K562 (cell line): ENCODE results near the gene KCP. TPM values are rescaled to one million over a fixed set of nuclear protein-coding genes. Genes with fewer than 3 reads are reported as not detected.

ENCODE experiments used
- ATAC-seq: fragments of 200-7000 bp; cut with Tn5 transposase; 3 replicates; pipeline ENCODE4 v1.9.1; 2020; ENCODE audit warnings: moderate library complexity
- BruUV-seq: library from RNA; stranded (reverse); fragments of 400-500 nt; replicated peaks from 2 replicates; lab custom pipeline; 2021; lab: Mats Ljungman, UMichigan
- CTCF ChIA-PET: fragments of 300-600 bp; formaldehyde crosslinking; extraction: SDS; loops from one replicate; lab custom pipeline; 2021; ENCODE audit warnings: low intra/inter-chr PET ratio; lab: Yijun Ruan, JAX
- POLR2A ChIA-PET: fragments of 300-600, 350-650 bp; sonication (Branson Sonifier 250); formaldehyde crosslinking; extraction: SDS; loops from one replicate; lab custom pipeline; 2021; ENCODE audit warnings: antibody characterized with exemption, inconsistent platforms; lab: Yijun Ruan, JAX
- DNase-seq, 4 experiments: peaks; one replicate each; pipeline versions ENCODE4 v3.0.0 to v3.0.0-alpha.2; 2011 to 2018; ENCODE audit warnings: low spot score in 3 of 4, mixed read lengths in 3 of 4; ENCODE audit errors: extremely low read depth in 1 of 4
- FAIRE-seq: peaks from 2 replicates; lab custom pipeline; 2011; peaks lifted over from hg19 to GRCh38; lab: Jason Lieb, UNC
- H2AFZ ChIP-seq: 2 replicates; pipeline ENCODE4 v1.6.0; 2011; ENCODE audit warnings: low read depth, low read length, control low read depth, inconsistent platforms
- H3K27ac ChIP-seq: fragments of 200-600 bp; 3 replicates; pipeline ENCODE4 v1.8.0; 2011; ENCODE audit warnings: low read depth, mild to moderate bottlenecking, control low read depth, inconsistent platforms, low read length, moderate library complexity, mixed read lengths; ENCODE audit errors: extremely low read depth
- H3K27me3 ChIP-seq, 2 experiments: fragments of 300-600 bp in 1 of 2; 2 replicates in 1 of 2; 3 replicates in 1 of 2; pipeline versions ENCODE4 v1.6.0 to v1.8.0; 2011; ENCODE audit warnings: inconsistent platforms in 2 of 2, low read length in 2 of 2, mild to moderate bottlenecking in 1 of 2, mixed read lengths in 1 of 2, moderate library complexity in 1 of 2; ENCODE audit not compliant: control insufficient read depth in 2 of 2, insufficient read depth in 2 of 2
- H3K36me3 ChIP-seq: fragments of 300-600 bp; 3 replicates; pipeline ENCODE4 v1.8.0; 2011; ENCODE audit warnings: mild to moderate bottlenecking, low read length, inconsistent platforms; ENCODE audit not compliant: control insufficient read depth, insufficient read depth
- H3K4me1 ChIP-seq, 2 experiments: fragments of 200-600 bp in 1 of 2; replicated peaks in 1 of 2; 2 replicates in 1 of 2; 3 replicates in 1 of 2; pipeline versions ENCODE4 v1.5.1 to v1.8.0; 2011; ENCODE audit warnings: inconsistent platforms in 2 of 2, low read length in 2 of 2, mild to moderate bottlenecking in 1 of 2, mixed read lengths in 1 of 2, moderate library complexity in 1 of 2; ENCODE audit not compliant: control insufficient read depth in 2 of 2, insufficient read depth in 2 of 2
- H3K4me2 ChIP-seq: 2 replicates; pipeline ENCODE4 v1.6.1; 2011; ENCODE audit warnings: low read length, control low read depth, inconsistent platforms, mixed read lengths; ENCODE audit not compliant: insufficient read depth
- H3K4me3 ChIP-seq: fragments of 200-600 bp; sonication (generic), shearing (Covaris generic); 2 replicates; pipeline ENCODE4 v1.5.1; 2016; ENCODE audit warnings: control low read depth, inconsistent platforms
- H3K79me2 ChIP-seq: fragments of 200-600 bp; 3 replicates; pipeline ENCODE4 v1.8.0; 2011; ENCODE audit warnings: low read length, inconsistent platforms; ENCODE audit not compliant: control insufficient read depth, insufficient read depth
- H3K9ac ChIP-seq, 2 experiments: 2 replicates each; pipeline versions ENCODE4 v1.6.0 to v1.6.1; 2011; ENCODE audit warnings: low read depth in 2 of 2, low read length in 2 of 2, control low read depth in 1 of 2, inconsistent platforms in 1 of 2, mild to moderate bottlenecking in 1 of 2, mixed read lengths in 1 of 2; ENCODE audit not compliant: insufficient read depth in 1 of 2
- H3K9me1 ChIP-seq: one replicate; pipeline ENCODE4 v1.6.0; 2011; ENCODE audit warnings: inconsistent platforms, mild to moderate bottlenecking, low read length, moderate library complexity; ENCODE audit not compliant: control insufficient read depth, insufficient read depth
- H3K9me3 ChIP-seq: replicated peaks from 2 replicates; pipeline ENCODE4 v1.5.1; 2011; ENCODE audit warnings: low read depth, low read length, inconsistent platforms; ENCODE audit not compliant: control insufficient read depth, insufficient read depth
- H4K20me1 ChIP-seq: replicated peaks from 2 replicates; pipeline ENCODE4 v1.6.1; 2011; ENCODE audit warnings: low read length, inconsistent platforms, mixed read lengths; ENCODE audit not compliant: control insufficient read depth, insufficient read depth
- CBX3 ChIP-seq, 2 experiments: IDR thresholded peaks; 1 replicate in 1 of 2; 2 replicates in 1 of 2; pipeline ENCODE4 v1.6.1; 2012; ENCODE audit warnings: inconsistent platforms in 2 of 2, low read length in 2 of 2, borderline replicate concordance in 1 of 2, control low read depth in 1 of 2
- CEBPZ ChIP-seq: fragments of 150-350 bp; IDR thresholded peaks from 2 replicates; pipeline ENCODE4 v1.6.1; 2014; ENCODE audit warnings: low read depth, mild to moderate bottlenecking, low read length, borderline replicate concordance
- CXXC5 ChIP-seq: fragments of 250-450 bp; sonication (Bioruptor Pico); IDR thresholded peaks from 2 replicates; pipeline ENCODE4 v1.8.0; 2022; ENCODE audit warnings: inconsistent platforms, mild to moderate bottlenecking, moderate library complexity
- DIDO1 ChIP-seq: fragments of 450-650 bp; IDR thresholded peaks from 2 replicates; pipeline ENCODE4 v1.6.1; 2016; ENCODE audit warnings: low read depth, missing biosample characterization, missing genetic modification characterization
- E2F4 ChIP-seq: sonication (generic); formaldehyde crosslinking; IDR thresholded peaks from 2 replicates; pipeline ENCODE4 v1.8.0; 2022; ENCODE audit warnings: mild to moderate bottlenecking, low read depth, missing genetic modification reagents
- EP300 ChIP-seq: IDR thresholded peaks from 2 replicates; pipeline ENCODE4 v1.6.1; 2012; ENCODE audit warnings: low read length, improper control_type of control experiment
- GTF2B ChIP-seq: IDR thresholded peaks from 2 replicates; pipeline ENCODE4 v1.6.1; 2011; ENCODE audit not compliant: insufficient read length; ENCODE audit errors: extremely low read depth
- KAT7 ChIP-seq: sonication (generic); formaldehyde crosslinking; IDR thresholded peaks from 2 replicates; pipeline ENCODE4 v1.8.0; 2022; ENCODE audit warnings: missing genetic modification reagents, mild to moderate bottlenecking, borderline replicate concordance
- MYBL2 ChIP-seq, 2 experiments: fragments of 450-650 bp in 1 of 2; sonication (generic) in 1 of 2; formaldehyde crosslinking in 1 of 2; IDR thresholded peaks; 2 replicates each; pipeline versions ENCODE4 v1.6.1 to v1.8.1; 2017 to 2022; ENCODE audit warnings: borderline replicate concordance in 1 of 2, inconsistent platforms in 1 of 2, low read depth in 1 of 2, mild to moderate bottlenecking in 1 of 2, missing genetic modification reagents in 1 of 2, moderate library complexity in 1 of 2
- NFATC3 ChIP-seq: fragments of 450-650 bp; IDR thresholded peaks from 2 replicates; pipeline ENCODE4 v1.6.1; 2017; ENCODE audit warnings: mild to moderate bottlenecking
- POLR3G ChIP-seq: IDR thresholded peaks from 2 replicates; pipeline ENCODE4 v1.6.1; 2011; ENCODE audit not compliant: insufficient read length, insufficient replicate concordance; ENCODE audit errors: extremely low read depth
- PRPF4 ChIP-seq: fragments of 200-400 bp; formaldehyde crosslinking; IDR thresholded peaks from one replicate; pipeline ENCODE4 v1.6.1; 2017; ENCODE audit warnings: low read length, low read depth, mild to moderate bottlenecking; ENCODE audit not compliant: insufficient read depth, poor library complexity, severe bottlenecking
- RFX5 ChIP-seq: IDR thresholded peaks from 2 replicates; pipeline ENCODE4 v1.6.1; 2011; ENCODE audit warnings: low read depth, mild to moderate bottlenecking, improper control_type of control experiment, low read length
- TRIM28 ChIP-seq: fragments of 450-650 bp; IDR thresholded peaks from 2 replicates; pipeline ENCODE4 v1.6.1; 2017
- ZNF280A ChIP-seq: fragments of 450-650 bp; IDR thresholded peaks from 2 replicates; pipeline ENCODE4 v1.6.1; 2018; ENCODE audit warnings: mild to moderate bottlenecking, low read depth; ENCODE audit not compliant: partially characterized antibody
- in situ Hi-C: fragments of 300-500 bp; cut with MboI; formaldehyde crosslinking; loops from 4 replicates; pipeline ENCODE4 v1.15.0; 2018; ENCODE audit warnings: inconsistent platforms, mixed read lengths
- intact Hi-C: fragments of 100-400 bp; cut with micrococcal nuclease; formaldehyde crosslinking; loops from 2 replicates; pipeline ENCODE4 v1.14.2; 2022
- polyA plus RNA-seq, 8 experiments: library from polyadenylated mRNA; depleted of rRNA in 4 of 8; stranded (reverse) in 5 of 8; unstranded in 3 of 8; fragments of >200 nt; fragmentation: Nextera tagmentation in 2 of 8; fragmentation: Illumina TruSeq in 1 of 8; extraction: Ambion mirVana in 2 of 8; extraction: Trizol in 1 of 8; gene quantifications; 2 replicates each; pipeline versions ENCODE4 v1.2.1 to v1.2.3, GENCODE V29; 2011 to 2014; ENCODE audit warnings: inconsistent platforms in 1 of 8, missing spikeins in 1 of 8
- total RNA-seq, 7 experiments: library from RNA; depleted of rRNA in 6 of 7; stranded (reverse); fragments of >200 nt in 6 of 7; fragmentation: Illumina TruSeq in 2 of 7; extraction: Trizol in 2 of 7; gene quantifications; 2 replicates each; pipeline versions ENCODE4 v1.2.1 to v1.2.3, GENCODE V29; 2011 to 2021; ENCODE audit warnings: low replicate concordance in 1 of 7

Gene KCP
- total and polyA plus RNA-seq, 9 of the 15 experiments (the other 6 are each of a cell fraction or from before 2014, with no cell fraction given): 0.06 to 0.17 (median 0.12) TPM; not detected in 3

GRCh38 chr7:128899392-128899791 lies 11.1 kb downstream of the KCP start:
- H3K4me3 ChIP-seq: no peak overlapping the region
- DNase-seq (no peak), FAIRE-seq (no peak), ATAC-seq (no peak)
- H3K9me1 ChIP-seq: no peaks in the 10 kb centered on the region
- H3K27ac ChIP-seq: no peak overlapping the region
- H3K9ac ChIP-seq: no peak overlapping the region
- H3K79me2 ChIP-seq: no peaks in the 10 kb centered on the region
- no TSS peak for BruUV-seq
- peaks cover 13 to 21% of the 10 kb centered on the region in 2 experiments for H3K4me1 ChIP-seq
- intact Hi-C loops (no loop called here), in situ Hi-C loops (no loop called here)
- no peak overlapping the region for H3K4me2 ChIP-seq
- H4K20me1 ChIP-seq: no peaks in the 10 kb centered on the region
- no peak overlapping the region for H2AFZ ChIP-seq
- peaks cover 11% of the 10 kb centered on the region; the same call in 1 of the 2 replicates for H3K9me3 ChIP-seq
- ChIA-PET CTCF (no interaction called here), POLR2A (interaction anchor here (0.7 kb wide), 1 partner anchor 853 kb away, joined by 4 read pairs; no protein-coding TSS in a partner anchor)
- no peaks in the 10 kb centered on the region for H3K36me3 ChIP-seq
- no peaks in the 10 kb centered on the region for H3K27me3 ChIP-seq
- peak in 1 of 2 experiments; percentile 97; a peak in 2 of 3 replicates for TF ChIP-seq CBX3 (IDR thresholded peaks at IDR 0.05; ENCODE audit: borderline replicate concordance in 1 of 2, low read length in 2 of 2)
- no peak for TF ChIP-seq DIDO1 (tag)
- no peak for TF ChIP-seq EP300
- no peak for TF ChIP-seq NFATC3
- no peak for TF ChIP-seq KAT7
- TF ChIP-seq RFX5: no peak
- no peak for TF ChIP-seq E2F4
- peak; percentile 76 for TF ChIP-seq ZNF280A
- no peak for TF ChIP-seq POLR3G
- no peak for TF ChIP-seq PRPF4
- no peak for TF ChIP-seq MYBL2 (IDR thresholded peaks at IDR 0.05; ENCODE audit: low read depth)
- no peak for TF ChIP-seq MYBL2 (CRISPR knock-in tag; IDR thresholded peaks at IDR 0.05; ENCODE audit: borderline replicate concordance)
- peak; percentile 62; the same call in 1 of the 2 replicates for TF ChIP-seq CEBPZ
- no peak for TF ChIP-seq GTF2B
- TF ChIP-seq CXXC5 (CRISPR knock-in tag): no peak
- peak; percentile 89 for TF ChIP-seq TRIM28
